SH-SY5Y (cell line): ENCODE measurements around the gene TRIO.

Experiments used
- GATA2 ChIP-seq: IDR thresholded peaks from 2 replicates; pipeline ENCODE4 v1.6.1; 2011; ENCODE audit warnings: mild to moderate bottlenecking, low read depth, low read length
- GATA3 ChIP-seq: IDR thresholded peaks from 2 replicates; pipeline ENCODE4 v1.6.1; 2011; ENCODE audit warnings: low read depth, mild to moderate bottlenecking, low read length, moderate library complexity

- TF ChIP-seq GATA2 (no peak; the same call in 1 of the 2 replicates), GATA3 (no peak)
These were observed 183.1 kb downstream of the TRIO start for GRCh38 chr5:14326035-14326903.
